IPS DF 4.7 (cell line): Measurements from ENCODE around the gene OR2F1.

ENCODE experiments used
- DNase-seq: peaks from one replicate; pipeline ENCODE4 v3.0.0-alpha.2; 2013; ENCODE audit warnings: low spot score; ENCODE audit errors: extremely low read depth

The OR2F1 gene

GRCh38 chr7:143954544-143954943 is at the start of gene OR2F1:
Gene OR2F1 (plus strand): TSS chr7:143954844. CDS start chr7:143959971, 5,127 bp downstream.
- DNase-seq = no peak

- DNase-seq = no peak
These were observed 49.1 kb upstream of the OR2F1 start for GRCh38 chr7:143905509-143905908.

- no peak for DNase-seq
These were observed 48.5 kb upstream of the OR2F1 start for GRCh38 chr7:143906151-143906550.

GRCh38 chr7:143906895-143907294 is 47.7 kb upstream of the OR2F1 start:
- no peak for DNase-seq

GRCh38 chr7:143908120-143908519 is 46.5 kb upstream of the OR2F1 start:
- DNase-seq = no peak

GRCh38 chr7:143909863-143910262 is 44.8 kb upstream of the OR2F1 start:
- no peak for DNase-seq

GRCh38 chr7:143910473-143911248 is 44.0 kb upstream of the OR2F1 start:
- DNase-seq = no peak

- DNase-seq = no peak
These were observed 40.6 kb upstream of the OR2F1 start for GRCh38 chr7:143913945-143914615.

GRCh38 chr7:143914938-143915652 is 39.5 kb upstream of the OR2F1 start:
- no peak for DNase-seq

- DNase-seq = no peak
These were observed 29.8 kb upstream of the OR2F1 start for GRCh38 chr7:143924851-143925250.

GRCh38 chr7:143929224-143929920 is 25.3 kb upstream of the OR2F1 start:
- no peak for DNase-seq

- DNase-seq = no peak
These were observed 22.9 kb upstream of the OR2F1 start for GRCh38 chr7:143931739-143932138.

- DNase-seq = no peak
These were observed 19.9 kb upstream of the OR2F1 start, which contains the start of gene OR2F2 for GRCh38 chr7:143934526-143935325. Gene OR2F2 (plus strand): TSS chr7:143935233. CDS start chr7:143935233, 0 bp downstream.

- no peak for DNase-seq
These were observed 18.3 kb upstream of the OR2F1 start for GRCh38 chr7:143936087-143937009.

GRCh38 chr7:143938379-143939243 is 16.0 kb upstream of the OR2F1 start:
- no peak for DNase-seq

- DNase-seq = no peak
These were observed 9.2 kb upstream of the OR2F1 start for GRCh38 chr7:143945423-143945822.

- DNase-seq = no peak
These were observed 7.5 kb upstream of the OR2F1 start for GRCh38 chr7:143947111-143947510.

- DNase-seq = no peak
These were observed 5.9 kb upstream of the OR2F1 start for GRCh38 chr7:143948733-143949132.

GRCh38 chr7:143953421-143953820 is 1.2 kb upstream of the OR2F1 start:
- DNase-seq = no peak
